HCEC 1CT (cell line): ENCODE measurements around the gene NAGK.

Experiments used
- DNase-seq: peaks from one replicate; pipeline ENCODE4 v3.0.0-alpha.2; 2017

Gene NAGK

DNA sequence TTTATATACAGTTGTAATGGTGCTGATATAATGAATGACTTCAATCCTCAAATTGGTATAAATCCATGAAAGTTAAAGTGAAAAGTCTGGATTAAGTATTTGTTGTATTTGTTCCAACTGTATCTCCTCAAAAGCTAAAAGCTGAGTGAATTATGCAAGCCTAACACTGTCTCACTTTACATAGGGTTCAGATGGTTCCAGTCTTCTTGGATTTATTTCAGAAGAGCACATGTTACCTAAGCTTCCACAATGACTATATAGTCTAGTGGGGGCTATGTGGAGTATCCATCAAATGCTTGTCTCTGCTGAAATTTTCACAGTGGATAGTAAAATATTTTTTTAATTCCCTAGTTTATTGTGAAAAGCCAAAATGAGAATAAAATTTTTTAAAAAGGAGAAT is 48.6 kb downstream of the NAGK start:
- no peak for DNase-seq

DNA sequence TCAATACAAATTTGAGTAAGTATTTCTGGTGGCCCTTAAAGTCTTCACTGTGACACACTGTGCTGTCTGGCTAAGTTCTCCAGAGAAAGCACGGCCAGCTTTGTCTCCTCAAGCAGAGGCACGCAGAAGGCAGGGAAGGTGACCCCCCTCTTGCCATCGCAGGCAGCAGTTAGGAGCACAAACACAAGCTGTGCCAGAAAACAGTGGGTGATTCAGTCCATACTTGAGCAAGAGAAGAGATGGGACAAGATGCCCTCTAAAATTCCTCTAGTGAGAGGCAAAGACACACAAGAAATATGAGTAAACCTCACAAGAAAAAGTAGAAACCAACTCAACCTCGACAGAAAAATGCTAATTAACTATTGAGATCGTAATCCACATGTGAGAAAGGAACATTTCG is 51.7 kb downstream of the NAGK start:
- no peak for DNase-seq

DNA sequence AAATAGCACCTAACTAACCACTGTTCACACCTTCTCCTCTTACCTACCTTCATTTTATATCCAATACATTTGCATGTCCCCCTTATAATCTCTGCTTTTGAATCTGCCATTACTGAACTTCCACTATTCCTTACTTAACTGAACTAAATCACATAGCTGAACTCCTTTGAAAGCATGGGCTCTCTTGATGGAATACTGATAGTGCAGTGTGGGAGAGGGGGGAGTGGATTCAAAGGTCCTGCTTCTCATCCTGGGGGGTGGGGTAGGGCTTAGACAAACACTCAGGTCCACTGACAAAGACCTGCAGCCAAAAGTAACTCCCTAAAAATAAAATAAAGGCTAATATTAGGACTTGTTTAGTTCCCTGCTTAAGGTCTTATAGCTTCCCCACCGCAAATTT is 53.0 kb downstream of the NAGK start:
- no peak for DNase-seq

DNA sequence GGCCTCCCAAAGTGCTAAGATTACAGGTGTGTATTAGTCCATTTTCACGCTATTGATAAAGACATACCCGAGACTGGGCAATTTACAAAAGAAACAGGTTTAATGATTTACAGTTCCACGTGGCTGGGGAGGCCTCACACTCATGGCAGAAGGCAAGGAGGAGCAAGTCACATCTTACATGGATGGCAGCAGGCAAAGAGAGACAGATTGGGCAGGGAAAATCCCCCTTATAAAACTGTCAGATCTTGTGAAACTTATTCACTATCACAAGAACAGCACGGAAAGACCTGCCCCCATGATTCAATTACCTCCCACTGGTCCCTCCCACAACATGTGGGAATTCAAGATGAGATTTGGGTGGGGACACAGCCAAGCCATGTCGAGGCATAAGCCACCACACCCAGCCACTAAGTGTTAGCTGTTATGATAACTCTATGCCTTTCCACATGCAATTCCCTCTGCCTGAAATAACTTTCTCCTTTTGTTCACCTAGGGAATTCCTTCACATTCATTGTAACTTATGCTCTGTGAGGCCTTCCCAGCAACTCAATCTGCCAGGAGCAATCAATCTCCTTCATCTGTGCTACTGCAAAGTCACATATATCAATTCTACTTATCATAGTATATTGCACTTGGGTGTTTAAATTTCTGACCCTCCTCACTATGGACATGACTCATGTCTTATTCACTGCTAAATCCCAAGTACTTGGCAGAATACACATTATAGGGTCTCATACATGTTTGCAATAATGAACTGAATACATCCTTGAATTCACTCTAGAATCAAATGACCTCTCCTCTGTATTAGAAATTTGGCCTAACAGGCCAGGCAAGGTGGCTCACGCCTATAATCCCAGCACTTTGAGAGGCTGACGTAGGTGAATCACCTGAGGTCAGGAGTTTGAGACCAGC is 54.2 kb downstream of the NAGK start:
- peak; percentile 24 for DNase-seq

DNA sequence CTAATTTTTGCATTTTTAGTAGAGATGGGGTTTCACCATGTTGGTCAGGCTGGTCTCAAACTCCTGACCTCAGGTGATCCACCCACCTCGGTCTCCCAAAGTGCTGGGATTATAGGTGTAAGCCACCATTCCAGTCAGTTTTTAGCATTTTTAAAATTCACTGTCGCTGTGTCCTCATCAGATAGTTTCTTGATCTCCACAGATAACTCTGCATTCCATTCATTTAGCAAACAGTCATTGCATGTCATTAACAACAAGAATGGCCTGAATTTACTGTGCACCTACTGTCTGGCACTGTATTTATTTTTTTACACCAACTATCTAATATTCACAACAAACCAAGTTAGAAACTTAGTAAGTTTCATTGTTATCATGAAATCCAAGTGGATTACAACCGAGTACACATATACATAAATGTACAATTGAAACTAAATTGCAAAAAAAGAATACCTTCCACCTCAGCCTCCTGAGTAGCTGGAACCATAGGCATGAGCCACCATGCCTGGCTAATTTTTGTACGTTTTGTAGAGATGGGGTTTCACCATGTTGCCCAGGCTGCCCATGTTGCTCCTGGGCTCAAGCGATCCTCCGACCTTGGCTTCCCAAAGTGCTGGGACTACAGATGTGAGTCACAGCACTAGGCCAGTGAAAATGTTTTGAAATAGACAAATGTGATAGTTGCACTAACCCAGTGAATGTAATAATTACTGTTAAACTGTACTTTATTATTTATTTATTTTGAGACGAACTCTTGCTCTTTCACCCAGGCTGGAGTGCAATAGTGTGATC is 57.3 kb downstream of the NAGK start:
- DNase-seq: no peak

DNA sequence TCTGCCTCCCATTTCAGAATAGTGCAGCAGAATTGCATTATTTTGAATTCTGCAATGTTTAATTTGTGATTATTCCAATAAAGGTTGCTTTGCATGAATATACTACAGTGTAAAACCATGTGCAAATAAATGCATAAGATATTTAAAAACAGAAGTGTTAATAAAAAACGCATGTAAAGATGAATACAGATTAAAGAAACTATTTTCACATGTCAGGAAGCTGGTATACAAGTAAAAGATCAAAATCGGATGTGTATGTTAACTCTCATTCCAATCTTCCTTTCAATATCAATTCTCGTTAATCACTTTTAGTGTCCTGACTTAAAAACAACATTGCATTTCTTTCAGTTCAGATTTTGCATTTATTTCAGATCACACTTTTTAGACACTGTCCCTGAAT is 58.5 kb downstream of the NAGK start:
- no peak for DNase-seq
